Stomach (tissue), 9 donors: ENCODE data around the gene IMMT. TPM values are rescaled to one million over a fixed set of nuclear protein-coding genes. Genes with fewer than 3 reads are reported as not detected.

Experiments
- DNase-seq, 2 donors: peaks; one replicate each; pipeline versions ENCODE4 v3.0.0 to v3.0.0-alpha.2; 2013 to 2019
- H3K27ac ChIP-seq, 5 donors: fragments of 200-600 bp in 4 of 5; sonication (generic) in 4 of 5; one replicate each; pipeline ENCODE4 v1.5.1; 2013 to 2019; ENCODE audit warnings: mild to moderate bottlenecking in 1 of 5, moderate library complexity in 1 of 5
- H3K27me3 ChIP-seq, 3 donors: fragments of 200-600 bp; sonication (generic); one replicate each; pipeline ENCODE4 v1.5.1; 2017 to 2019; ENCODE audit warnings: mixed run types in 1 of 3
- H3K36me3 ChIP-seq, 4 donors: fragments of 200-600 bp; sonication (generic); 1 replicate in 3 of 4; 2 replicates in 1 of 4; pipeline ENCODE4 v1.5.1; 2016 to 2019
- H3K4me1 ChIP-seq, 4 donors: fragments of 200-600 bp; sonication (generic); one replicate each; pipeline ENCODE4 v1.5.1; 2016 to 2019
- H3K4me3 ChIP-seq, 4 donors: fragments of 200-600 bp; sonication (generic) in 3 of 4; one replicate each; pipeline ENCODE4 v1.5.1; 2016 to 2019; ENCODE audit warnings: mild to moderate bottlenecking in 1 of 4
- H3K9me3 ChIP-seq, 4 donors: fragments of 200-600 bp; sonication (generic); one replicate each; pipeline ENCODE4 v1.5.1; 2016 to 2019
- CTCF ChIP-seq, 7 experiments: fragments of 450-650 bp in 4 of 7; fragments of 200-600 bp in 3 of 7; sonication (generic) in 3 of 7; IDR thresholded peaks; one replicate each; pipeline ENCODE4 v1.5.1; 2016 to 2019; ENCODE audit warnings: antibody characterized with exemption in 7 of 7, control low read depth in 2 of 7, mild to moderate bottlenecking in 1 of 7
- EP300 ChIP-seq: sonication (generic); formaldehyde crosslinking; IDR thresholded peaks from one replicate; pipeline ENCODE4 v1.6.1; 2017; ENCODE audit warnings: antibody characterized with exemption
- POLR2A ChIP-seq, 4 donors: fragments of 450-650 bp; IDR thresholded peaks; one replicate each; pipeline ENCODE4 v1.6.1; 2016; ENCODE audit warnings: antibody characterized with exemption in 4 of 4, control low read depth in 2 of 4, mild to moderate bottlenecking in 1 of 4, moderate library complexity in 1 of 4
- POLR2AphosphoS5 ChIP-seq, 3 donors: sonication (generic); formaldehyde crosslinking; IDR thresholded peaks; one replicate each; pipeline ENCODE4 v1.6.1; 2016; ENCODE audit warnings: antibody characterized with exemption in 3 of 3
- WGBS, 5 donors: extraction: QIAGEN DNeasy Blood & Tissue Kit in 3 of 5; methylation state at CpG; one replicate each; pipeline versions ENCODE4 v1.1.5 to v1.1.7; 2013 to 2018; 5-methylcytosine and 5-hydroxymethylcytosine counted together
- intact Hi-C: fragments of 100-400 bp; cut with DNase I; formaldehyde crosslinking; loops from one replicate; pipeline ENCODE4 v1.15.1; 2023; ENCODE audit warnings: low total_unique reads
- polyA plus RNA-seq, 3 donors: library from polyadenylated mRNA; stranded (reverse); fragments of 200-250 nt; gene quantifications; one replicate each; pipeline ENCODE4 v1.2.3, GENCODE V29; 2013
- total RNA-seq, 5 donors: library from RNA; depleted of rRNA; stranded (reverse); fragments of >200 nt; gene quantifications; one replicate each; pipeline versions ENCODE4 v1.1.0 to v1.2.3, GENCODE V29; 2014 to 2016
- donor health status: healthy with polysubstance abuse.
- donor health status: Bipolar disorder and iron deficiency.
- donor health status: healthy.

The IMMT gene
- total and polyA plus RNA-seq, 8 donors: 30.1 to 94.5 (median 42.4) TPM

GRCh38 chr2:86193901-86194567 is 1.2 kb downstream of the IMMT start:
- peaks cover 0 to 10% (median 0%) of the 10 kb centered on the region in 4 donors for H3K36me3 ChIP-seq
- intact Hi-C loops: no loop called here
- no peaks in the 10 kb centered on the region for H3K9me3 ChIP-seq
- H3K4me3 ChIP-seq: peak overlapping the region; percentile 69 to 95 (median 87)
- H3K27me3 ChIP-seq: no peaks in the 10 kb centered on the region
- DNase-seq: no peak
- H3K4me1 ChIP-seq: peaks cover 14 to 76% (median 56%) of the 10 kb centered on the region in 4 donors
- H3K27ac ChIP-seq: peak overlapping the region in 4 of 5 donors; percentile 98 to 100 (median 100)
- 62 to 70% (median 69%) methylated on average over 7 of the region's 7 CpGs for WGBS, 5 donors
- TF ChIP-seq POLR2A (IDR thresholded peaks at IDR 0.05) (no peak), EP300 (no peak), POLR2AphosphoS5 (IDR thresholded peaks at IDR 0.05) (no peak), CTCF (IDR thresholded peaks at IDR 0.05) (no peak)

GRCh38 chr2:86189782-86190416 is 5.4 kb downstream of the IMMT start:
- no peak for DNase-seq
- TF ChIP-seq POLR2AphosphoS5 (IDR thresholded peaks at IDR 0.05): no peak
- no peak for TF ChIP-seq CTCF (IDR thresholded peaks at IDR 0.05)
- TF ChIP-seq POLR2A (IDR thresholded peaks at IDR 0.05): no peak
- no peak for TF ChIP-seq EP300
- H3K27ac ChIP-seq: no peak overlapping the region
- no peak overlapping the region for H3K4me3 ChIP-seq
- no peaks in the 10 kb centered on the region for H3K9me3 ChIP-seq
- peaks cover 23 to 97% (median 72%) of the 10 kb centered on the region in 4 donors for H3K4me1 ChIP-seq
- intact Hi-C loops: no loop called here
- no peaks in the 10 kb centered on the region for H3K27me3 ChIP-seq
- WGBS, 5 donors: 44 to 64% (median 57%) methylated on average over 7 of the region's 7 CpGs
- H3K36me3 ChIP-seq: peaks cover 0 to 10% (median 0%) of the 10 kb centered on the region in 4 donors

GRCh38 chr2:86186431-86186830 is 8.8 kb downstream of the IMMT start:
- no peak overlapping the region for H3K4me3 ChIP-seq
- DNase-seq: no peak
- no peak for TF ChIP-seq POLR2AphosphoS5 (IDR thresholded peaks at IDR 0.05)
- no peak for TF ChIP-seq CTCF (IDR thresholded peaks at IDR 0.05)
- no peak for TF ChIP-seq POLR2A (IDR thresholded peaks at IDR 0.05)
- TF ChIP-seq EP300: no peak
- H3K9me3 ChIP-seq: no peaks in the 10 kb centered on the region
- peaks cover 0 to 10% (median 0%) of the 10 kb centered on the region in 4 donors for H3K36me3 ChIP-seq
- H3K27me3 ChIP-seq: no peaks in the 10 kb centered on the region
- intact Hi-C loops: no loop called here
- peak overlapping the region in 2 of 5 donors; percentile 60 to 74 for H3K27ac ChIP-seq
- H3K4me1 ChIP-seq: peaks cover 17 to 87% (median 60%) of the 10 kb centered on the region in 4 donors

GRCh38 chr2:86185517-86186212 is 9.6 kb downstream of the IMMT start:
- intact Hi-C loops: no loop called here
- TF ChIP-seq POLR2A (IDR thresholded peaks at IDR 0.05): no peak
- TF ChIP-seq POLR2AphosphoS5 (IDR thresholded peaks at IDR 0.05): no peak
- no peak for TF ChIP-seq EP300
- H3K4me3 ChIP-seq: no peak overlapping the region
- WGBS, 5 donors: 12 to 40% (median 27%) methylated on average over 1 of the region's 1 CpG
- H3K9me3 ChIP-seq: no peaks in the 10 kb centered on the region
- DNase-seq: no peak
- H3K27me3 ChIP-seq: no peaks in the 10 kb centered on the region
- H3K4me1 ChIP-seq: peaks cover 12 to 79% (median 52%) of the 10 kb centered on the region in 4 donors
- peaks cover 0 to 14% (median 5%) of the 10 kb centered on the region in 4 donors for H3K36me3 ChIP-seq
- H3K27ac ChIP-seq: peak overlapping the region in 3 of 5 donors; percentile 23 to 74 (median 60)
